Endothelial cell (in vitro differentiated cells): Measurements from ENCODE around the gene ELAPOR1. TPM values are rescaled to one million over a fixed set of nuclear protein-coding genes. Genes with fewer than 3 reads are reported as not detected.

ENCODE experiments used
- DNase-seq: peaks from one replicate; pipeline ENCODE4 v3.0.0; 2021; ENCODE audit warnings: low spot score
- H3K27ac Mint-ChIP-seq: one replicate; pipeline ENCODE4 v1.8.0; 2021; ENCODE audit warnings: mixed read lengths, inconsistent platforms; ENCODE audit not compliant: unreplicated experiment
- H3K27me3 Mint-ChIP-seq: one replicate; pipeline ENCODE4 v1.8.0; 2021; ENCODE audit warnings: mild to moderate bottlenecking, moderate library complexity, mixed read lengths, inconsistent platforms; ENCODE audit not compliant: unreplicated experiment
- H3K36me3 Mint-ChIP-seq: one replicate; pipeline ENCODE4 v1.8.0; 2021; ENCODE audit warnings: mild to moderate bottlenecking, low read depth, mixed read lengths, inconsistent platforms; ENCODE audit not compliant: unreplicated experiment
- H3K4me1 Mint-ChIP-seq: one replicate; pipeline ENCODE4 v1.8.0; 2021; ENCODE audit warnings: mild to moderate bottlenecking, mixed read lengths, inconsistent platforms; ENCODE audit not compliant: unreplicated experiment
- H3K4me3 Mint-ChIP-seq: one replicate; pipeline ENCODE4 v1.8.0; 2021; ENCODE audit warnings: mild to moderate bottlenecking, mixed read lengths, inconsistent platforms; ENCODE audit not compliant: unreplicated experiment
- H3K9me3 Mint-ChIP-seq: one replicate; pipeline ENCODE4 v1.8.0; 2021; ENCODE audit warnings: mixed read lengths, inconsistent platforms; ENCODE audit not compliant: unreplicated experiment
- CTCF ChIP-seq: fragments of 200-600 bp; sonication (generic); IDR thresholded peaks from one replicate; pipeline ENCODE4 v1.5.0; 2021; ENCODE audit warnings: antibody characterized with exemption; ENCODE audit not compliant: unreplicated experiment
- total RNA-seq: library from RNA; stranded (reverse); fragmentation: NEBNext Ultra II Directional; extraction: Animal tissue kit (Norgen Biotek cat#: 25700); gene quantifications from one replicate; pipeline ENCODE4 v1.2.1, GENCODE V29; 2021; ENCODE audit not compliant: unreplicated experiment

ELAPOR1 gene
- total RNA-seq, 1 donor from 2014 or later: 0.26 TPM

GRCh38 chr1:109075531-109076490, 38.1 kb upstream of the ELAPOR1 start, which contains the start of gene TAF13:
TSS of gene TAF13 (minus strand) at chr1:109076003. CDS start at chr1:109075947, 56 bp downstream.
- H3K4me3 Mint-ChIP-seq: peak within 1 kb of the TSS; percentile 98
- H3K36me3 Mint-ChIP-seq: peaks cover 4% of the 10 kb centered on the region
- peak within 1 kb of the TSS; percentile 100 for H3K27ac Mint-ChIP-seq
- H3K9me3 Mint-ChIP-seq: no peaks in the 10 kb centered on the region
- peak; percentile 97 for DNase-seq
- H3K27me3 Mint-ChIP-seq: peaks cover 11% of the 10 kb centered on the region
- H3K4me1 Mint-ChIP-seq: peaks cover 23% of the 10 kb centered on the region
- no peak for TF ChIP-seq CTCF

- DNase-seq: no peak
- H3K27ac Mint-ChIP-seq: no peak overlapping the region
- peaks cover 23% of the 10 kb centered on the region for H3K4me1 Mint-ChIP-seq
Observed at GRCh38 chr1:109078317-109078716, 35.6 kb upstream of the ELAPOR1 start.

GRCh38 chr1:109079240-109079622, 34.7 kb upstream of the ELAPOR1 start:
- no peak for DNase-seq
- no peak for TF ChIP-seq CTCF
- peaks cover 23% of the 10 kb centered on the region for H3K4me1 Mint-ChIP-seq
- H3K27me3 Mint-ChIP-seq: peaks cover 7% of the 10 kb centered on the region
- no peak overlapping the region for H3K27ac Mint-ChIP-seq
- no peaks in the 10 kb centered on the region for H3K9me3 Mint-ChIP-seq
- peaks cover 3% of the 10 kb centered on the region for H3K36me3 Mint-ChIP-seq
- no peak overlapping the region for H3K4me3 Mint-ChIP-seq

More at GRCh38 chr1:109078317-109078716, 35.6 kb upstream of the ELAPOR1 start:
- H3K36me3 Mint-ChIP-seq: peaks cover 3% of the 10 kb centered on the region
- H3K9me3 Mint-ChIP-seq: no peaks in the 10 kb centered on the region
- H3K4me3 Mint-ChIP-seq: no peak overlapping the region
- H3K27me3 Mint-ChIP-seq: peaks cover 8% of the 10 kb centered on the region
- no peak for TF ChIP-seq CTCF

- H3K27ac Mint-ChIP-seq: peak overlapping the region; percentile 33
- peaks cover 15% of the 10 kb centered on the region for H3K4me1 Mint-ChIP-seq
- H3K4me3 Mint-ChIP-seq: no peak overlapping the region
- no peaks in the 10 kb centered on the region for H3K9me3 Mint-ChIP-seq
- H3K36me3 Mint-ChIP-seq: no peaks in the 10 kb centered on the region
- no peak for DNase-seq
- H3K27me3 Mint-ChIP-seq: peaks cover 5% of the 10 kb centered on the region
- no peak for TF ChIP-seq CTCF
Observed at GRCh38 chr1:109080441-109081082, 33.4 kb upstream of the ELAPOR1 start.
